ENCODE measurements around the gene ADGRF1. TPM values are rescaled to one million over a fixed set of nuclear protein-coding genes. Genes with fewer than 3 reads are reported as not detected.

ADGRF1 gene
- total RNA-seq, 4 donors from 2014 or later = not detected

- H3K27me3 ChIP-seq = no peaks in the 10 kb centered on the region
- TF ChIP-seq CTCF (IDR thresholded peaks at IDR 0.05) = no peak
- no peak for TF ChIP-seq POLR2A (IDR thresholded peaks at IDR 0.05)
- TF ChIP-seq EP300 (IDR thresholded peaks at IDR 0.05) = no peak
- peak overlapping the region in 3 of 4 donors; percentile 12 to 57 (median 20) for H3K27ac ChIP-seq
- H3K36me3 ChIP-seq = no peaks in the 10 kb centered on the region
- no peaks in the 10 kb centered on the region for H3K9me3 ChIP-seq
- H3K4me3 ChIP-seq = no peak overlapping the region
- no peak for DNase-seq (ENCODE audit: low spot score in 2 of 2)
- 34 to 40% methylated on average over 4 of the region's 4 CpGs for WGBS, 2 donors
- H3K4me1 ChIP-seq = peaks cover 0 to 29% (median 8%) of the 10 kb centered on the region in 4 donors
Observed at GRCh38 chr6:47075168-47075567, 33.0 kb upstream of the ADGRF1 start.

GRCh38 chr6:47073125-47074110 is 31.3 kb upstream of the ADGRF1 start:
- Histone ChIP-seq H3K27me3 (no peaks in the 10 kb centered on the region), H3K4me1 (peaks cover 0 to 29% (median 8%) of the 10 kb centered on the region in 4 donors), H3K4me3 (no peak overlapping the region), H3K27ac (no peak overlapping the region), H3K36me3 (no peaks in the 10 kb centered on the region), H3K9me3 (no peaks in the 10 kb centered on the region)
- TF ChIP-seq CTCF (IDR thresholded peaks at IDR 0.05) (no peak), POLR2A (IDR thresholded peaks at IDR 0.05) (no peak), EP300 (IDR thresholded peaks at IDR 0.05) (no peak)
- no peak for DNase-seq (ENCODE audit: low spot score in 2 of 2)
- WGBS, 2 donors = 83 to 85% methylated on average over 5 of the region's 5 CpGs

- DNase-seq (ENCODE audit: low spot score in 2 of 2) = no peak
- H3K4me1 ChIP-seq = peaks cover 0 to 24% (median 8%) of the 10 kb centered on the region in 4 donors
- WGBS, 2 donors = 30 to 38% methylated on average over 1 of the region's 1 CpG
- no peak overlapping the region for H3K27ac ChIP-seq
- no peaks in the 10 kb centered on the region for H3K36me3 ChIP-seq
- H3K27me3 ChIP-seq = no peaks in the 10 kb centered on the region
- TF ChIP-seq EP300 (IDR thresholded peaks at IDR 0.05) (no peak), POLR2A (IDR thresholded peaks at IDR 0.05) (no peak), CTCF (IDR thresholded peaks at IDR 0.05) (no peak)
- H3K4me3 ChIP-seq = no peak overlapping the region
- no peaks in the 10 kb centered on the region for H3K9me3 ChIP-seq
Observed at GRCh38 chr6:47072667-47073066, 30.5 kb upstream of the ADGRF1 start.

GRCh38 chr6:47071681-47072080 is 29.5 kb upstream of the ADGRF1 start:
- 41 to 58% methylated on average over 1 of the region's 1 CpG for WGBS, 2 donors
- no peak overlapping the region for H3K4me3 ChIP-seq

More at GRCh38 chr6:47071681-47072080, 29.5 kb upstream of the ADGRF1 start:
- no peaks in the 10 kb centered on the region for H3K9me3 ChIP-seq
- H3K27me3 ChIP-seq = no peaks in the 10 kb centered on the region
- H3K36me3 ChIP-seq = no peaks in the 10 kb centered on the region
- peaks cover 0 to 14% (median 4%) of the 10 kb centered on the region in 4 donors for H3K4me1 ChIP-seq
- H3K27ac ChIP-seq = no peak overlapping the region
- no peak for DNase-seq (ENCODE audit: low spot score in 2 of 2)
- TF ChIP-seq EP300 (IDR thresholded peaks at IDR 0.05) (no peak), CTCF (IDR thresholded peaks at IDR 0.05) (no peak), POLR2A (IDR thresholded peaks at IDR 0.05) (no peak)

All from tibial nerve (tissue), 4 donors.